HS-27A (cell line): ENCODE results near the gene PXYLP1.

Experiments used
- DNase-seq: peaks from one replicate; pipeline ENCODE4 v3.0.0-alpha.2; 2012; ENCODE audit warnings: low read depth, missing footprints

Gene PXYLP1

DNA sequence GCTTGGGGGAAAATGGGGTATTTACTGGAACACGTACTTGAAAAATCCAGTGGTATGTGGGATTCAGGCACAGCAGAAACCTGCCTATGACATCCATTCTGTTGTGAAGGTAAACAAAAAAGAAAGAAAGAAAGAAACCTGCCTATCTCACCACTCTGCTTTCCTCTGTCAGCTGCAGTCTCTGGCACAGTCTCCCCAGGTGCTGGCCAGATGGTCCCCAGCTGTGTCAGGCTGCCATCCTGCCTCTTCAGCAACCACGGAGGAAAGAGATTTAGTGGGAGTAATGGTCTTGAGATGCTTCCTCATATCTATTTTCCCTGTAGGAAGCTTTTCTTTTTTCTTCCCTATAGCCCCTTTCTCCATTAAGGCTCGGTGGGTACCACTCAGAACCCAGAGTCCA lies 2.5 kb upstream of the PXYLP1 start:
- DNase-seq: no peak

- DNase-seq: no peak
Observed at GRCh38 chr3:141230293-141230692, 1.3 kb upstream of the PXYLP1 start.

DNA sequence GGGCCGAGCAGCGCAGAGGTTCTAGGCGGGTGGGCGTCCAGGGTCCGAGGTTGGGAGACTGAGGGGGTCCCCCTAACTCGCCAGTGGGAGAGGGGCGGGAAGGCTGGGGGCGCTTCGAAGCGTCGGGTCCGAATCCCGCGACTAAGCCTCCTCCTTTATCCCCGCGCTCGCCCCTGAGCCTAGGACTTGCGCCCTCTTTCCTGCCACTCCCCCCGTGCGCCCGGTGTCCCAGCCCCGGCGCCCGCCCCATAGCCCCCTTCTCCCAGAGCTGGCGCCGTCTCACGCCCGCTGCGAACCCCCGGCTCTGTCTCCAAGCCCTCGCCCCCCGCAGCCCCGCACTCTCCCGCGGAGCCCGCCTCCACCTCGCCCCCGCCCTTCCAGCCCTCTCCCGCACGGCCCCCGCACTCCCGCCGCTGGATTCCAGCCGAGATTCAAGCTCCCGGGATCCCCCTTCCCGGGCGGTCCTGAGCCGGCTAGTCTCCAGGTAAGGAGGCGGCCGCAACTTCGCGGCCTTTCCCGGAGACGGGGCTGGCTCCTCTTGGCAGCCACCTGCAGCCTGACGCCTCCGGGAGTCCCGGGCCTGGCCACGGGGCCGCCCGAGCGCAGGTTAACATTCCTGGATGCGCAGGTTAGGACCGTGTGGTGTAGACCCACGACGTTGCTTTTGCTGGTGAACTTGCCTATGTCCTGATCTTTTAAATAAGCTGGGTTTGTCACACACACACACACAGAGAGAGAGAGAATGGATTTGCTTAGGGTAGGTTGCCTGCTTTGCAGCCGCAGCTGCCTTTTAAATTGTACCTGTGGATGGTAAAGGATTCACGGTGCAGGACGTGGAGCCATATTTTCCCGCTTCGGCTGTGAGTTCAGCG lies 563 bp downstream of the PXYLP1 start:
- DNase-seq: no peak

DNA sequence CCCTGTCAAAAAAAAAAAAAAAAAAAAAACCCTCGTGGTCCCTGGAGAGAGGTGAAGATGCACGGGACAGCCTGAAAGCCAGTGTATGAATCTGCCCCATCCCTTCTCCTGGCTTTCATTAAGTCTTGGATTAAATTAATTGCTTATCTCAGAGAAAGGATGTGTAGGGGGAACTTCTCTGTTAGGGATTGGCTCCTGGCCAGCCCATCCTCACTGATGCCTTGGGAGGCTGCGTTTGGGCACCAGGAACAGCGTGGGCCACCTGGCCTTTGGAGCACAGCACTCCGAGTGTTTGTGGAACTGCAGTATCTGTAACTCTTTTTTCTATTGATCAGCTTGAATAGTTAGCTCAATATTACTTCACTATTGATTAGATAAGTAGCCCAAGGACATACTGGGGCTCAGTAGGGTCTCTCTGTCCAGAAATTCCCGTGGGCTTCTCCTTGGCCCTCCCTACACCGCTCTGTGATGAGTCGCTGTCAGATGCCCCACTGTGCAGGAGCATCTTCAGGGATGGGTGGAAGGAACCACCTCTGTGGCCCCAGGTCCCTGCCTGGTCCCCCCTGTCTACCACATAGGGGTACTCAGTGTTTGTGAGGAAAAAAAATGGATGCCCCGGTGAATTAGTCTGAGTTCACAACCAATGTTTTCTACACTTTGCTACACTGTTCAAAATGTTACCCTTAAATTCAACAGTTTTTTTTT lies 2.0 kb downstream of the PXYLP1 start:
- DNase-seq: no peak

DNA sequence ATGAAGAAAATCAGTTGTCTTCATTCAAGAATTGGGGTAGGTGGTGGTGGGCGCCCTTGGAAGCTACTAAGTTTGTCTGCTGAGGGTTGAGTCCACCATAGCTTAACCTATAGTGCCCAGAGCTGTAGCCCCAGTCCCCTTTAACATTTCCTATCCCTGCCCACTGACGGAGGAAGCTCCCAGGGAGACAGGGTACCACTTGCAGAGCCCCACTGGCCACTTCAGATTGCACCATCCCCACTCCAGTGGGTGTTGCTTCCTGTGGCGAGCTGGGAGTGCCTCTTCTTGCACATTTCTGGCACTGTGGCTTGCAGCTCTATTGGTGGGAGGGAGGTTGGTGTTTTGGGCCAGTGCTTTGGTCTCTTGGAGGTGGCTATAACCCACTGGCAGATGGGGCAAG lies 2.7 kb downstream of the PXYLP1 start:
- DNase-seq: no peak

GRCh38 chr3:141235661-141236171 lies 4.1 kb downstream of the PXYLP1 start:
- DNase-seq: no peak

DNA sequence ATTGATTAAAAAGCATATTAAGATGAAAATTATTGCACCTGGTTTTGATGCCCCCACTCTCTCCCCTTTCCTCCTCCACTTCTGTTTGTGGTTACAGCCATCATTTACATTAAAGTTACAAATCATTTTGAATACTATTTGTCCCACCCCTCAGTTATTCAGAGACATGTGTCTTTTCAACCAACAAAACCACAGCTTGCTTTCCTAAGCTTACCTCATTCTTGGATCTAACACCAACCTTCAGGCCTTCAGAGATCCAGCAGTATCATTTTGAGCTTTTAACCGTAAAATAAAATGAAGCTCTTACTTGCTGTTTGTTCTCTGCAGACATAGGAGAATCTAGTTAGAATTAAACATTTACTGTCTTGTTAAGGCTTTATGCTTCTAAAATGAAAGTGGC lies 4.7 kb downstream of the PXYLP1 start:
- DNase-seq: no peak

GRCh38 chr3:141237701-141238521 lies 6.3 kb downstream of the PXYLP1 start:
- DNase-seq: no peak

DNA sequence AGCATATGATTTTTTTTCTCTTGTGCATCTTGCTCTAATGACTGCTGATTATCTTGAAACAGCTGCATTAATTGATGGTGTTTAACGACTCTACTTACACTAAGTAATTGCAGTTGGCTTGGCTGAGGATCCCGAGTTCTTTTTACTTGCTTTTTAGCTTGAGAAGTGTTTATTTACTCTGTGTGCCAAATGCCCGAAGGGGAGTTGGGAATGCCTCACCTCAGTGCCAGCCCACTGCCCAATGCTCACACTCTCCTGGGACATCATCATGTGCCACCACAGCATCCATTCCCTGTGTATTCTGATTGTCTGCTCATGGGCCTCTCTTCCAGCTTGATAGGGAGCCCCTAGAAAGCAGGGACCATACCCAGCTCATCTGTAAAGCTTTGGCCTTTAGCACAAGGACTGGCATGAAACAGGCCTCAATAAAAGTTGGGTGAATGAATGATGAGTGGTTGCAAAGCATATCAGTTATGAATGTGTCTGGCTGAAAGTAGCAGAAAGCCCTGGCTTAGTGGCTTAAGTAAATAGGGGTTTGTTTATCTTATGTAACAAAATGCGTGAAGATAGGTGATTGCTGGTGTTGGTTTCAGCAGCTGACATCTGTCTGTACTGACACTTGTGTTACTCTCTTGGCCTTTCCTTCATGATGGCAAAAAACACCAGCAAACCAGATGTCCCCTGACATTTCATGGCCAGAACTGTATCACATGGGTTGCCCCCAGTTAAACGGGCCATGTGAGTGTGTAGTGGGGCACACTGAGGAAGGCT lies 8.1 kb downstream of the PXYLP1 start:
- DNase-seq: no peak

DNA sequence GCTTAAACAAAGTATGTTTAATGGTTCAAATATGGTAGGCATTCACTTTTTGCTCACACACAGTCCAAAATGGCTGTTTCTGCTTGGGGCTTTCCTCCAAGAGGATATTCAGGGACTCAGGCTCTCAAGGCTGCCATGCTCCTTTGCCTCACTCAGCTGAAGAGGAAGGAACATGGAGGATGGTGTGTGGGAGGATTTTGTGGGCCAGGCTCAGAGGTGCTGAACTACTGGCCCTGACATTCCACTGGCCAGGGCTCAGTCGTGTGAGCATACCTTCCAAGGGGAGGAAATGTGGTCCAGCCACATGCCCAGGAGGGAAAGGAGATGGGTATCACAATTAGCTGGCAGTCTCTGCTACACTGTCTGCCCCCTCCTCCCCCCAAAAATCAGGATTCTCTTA lies 8.7 kb downstream of the PXYLP1 start:
- no peak for DNase-seq

- DNase-seq: no peak
Observed at GRCh38 chr3:141240687-141241615, 9.3 kb downstream of the PXYLP1 start.

GRCh38 chr3:141241616-141242376 lies 10.2 kb downstream of the PXYLP1 start:
- DNase-seq: no peak

DNA sequence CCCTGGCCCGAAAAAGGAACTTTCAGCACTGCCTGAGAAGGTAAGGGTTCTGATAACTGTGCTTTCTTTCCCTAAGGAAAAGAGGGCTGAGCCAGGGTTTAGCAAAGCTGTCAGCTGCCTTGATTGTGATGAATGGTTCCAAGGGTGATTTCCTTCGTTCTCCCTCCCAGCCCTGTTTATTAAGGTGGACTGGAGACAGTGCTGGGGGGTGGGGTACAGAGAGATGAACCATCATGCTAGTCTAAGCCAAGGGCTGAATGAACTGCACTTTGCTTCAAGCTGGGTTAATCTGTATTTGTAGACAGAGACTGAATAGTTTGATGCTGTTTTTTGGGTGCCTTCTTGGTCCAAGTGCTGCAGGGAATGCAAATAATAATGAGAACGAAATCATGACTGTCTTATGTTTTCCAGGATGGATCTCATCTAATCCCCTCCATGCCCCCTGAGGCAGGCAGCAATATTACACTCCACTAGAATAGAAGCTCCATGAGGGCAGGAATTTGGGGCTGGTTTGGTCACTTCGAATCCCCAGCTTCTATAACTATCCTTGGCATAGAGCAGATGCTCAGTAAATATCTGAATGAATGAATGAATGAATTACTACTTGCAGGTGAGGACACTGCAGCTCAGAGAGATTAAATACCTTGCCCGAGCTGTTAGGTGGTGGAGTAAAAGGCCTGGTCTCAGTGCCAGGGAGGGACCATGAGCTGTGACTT lies 10.9 kb downstream of the PXYLP1 start:
- DNase-seq: no peak

GRCh38 chr3:141243271-141243707 lies 11.7 kb downstream of the PXYLP1 start:
- DNase-seq: no peak

DNA sequence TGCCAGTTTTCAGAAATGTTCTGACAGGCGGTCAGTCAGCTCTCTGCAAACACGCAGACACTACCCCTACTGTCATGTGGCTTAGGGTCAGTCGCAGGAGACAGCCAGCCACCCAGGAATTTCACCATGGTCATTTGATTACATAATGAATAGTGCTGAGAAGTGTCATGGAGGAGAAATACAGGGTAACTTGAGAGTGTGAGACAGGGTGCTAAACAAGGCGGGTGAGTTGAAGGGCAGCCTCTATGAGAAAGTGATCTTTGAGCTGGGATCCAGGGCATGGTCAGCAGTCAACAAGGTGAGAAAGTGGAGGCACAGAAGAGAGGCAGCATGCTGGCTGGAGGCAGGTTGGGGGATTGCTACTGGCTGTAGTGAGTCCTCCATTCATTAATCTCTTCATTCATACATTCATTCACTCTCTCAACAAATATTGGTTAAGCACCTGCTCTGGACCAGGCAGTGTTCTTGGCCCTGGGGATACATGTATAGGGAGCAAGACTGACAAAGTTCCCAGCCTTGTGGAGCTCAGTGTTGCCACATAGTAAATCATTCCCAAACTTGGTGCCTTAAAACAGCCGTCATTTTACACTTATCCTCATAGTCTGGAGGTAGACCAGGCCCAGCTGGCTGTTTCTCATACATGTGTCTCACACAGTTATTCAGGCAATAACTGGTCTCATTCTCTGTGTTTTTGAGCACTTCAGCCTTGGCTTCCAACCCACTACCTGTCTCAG lies 14.8 kb downstream of the PXYLP1 start:
- no peak for DNase-seq

DNA sequence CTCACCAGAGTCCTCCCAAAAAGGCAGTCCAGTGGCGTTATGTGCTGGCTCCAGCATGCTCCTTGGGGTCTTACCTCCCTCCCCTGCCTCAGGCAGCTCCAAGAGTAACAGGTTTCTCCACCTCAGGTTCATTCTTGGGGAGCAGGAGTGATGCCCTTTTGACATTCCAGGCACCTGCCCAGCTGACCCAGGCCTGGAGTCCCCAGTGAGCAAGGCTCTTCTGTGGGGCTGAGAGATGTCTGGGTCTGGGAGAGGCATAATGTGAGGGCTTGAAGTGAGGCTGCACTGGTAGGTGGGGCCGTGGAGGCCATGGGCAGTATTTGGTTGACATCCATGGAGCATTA lies 15.3 kb downstream of the PXYLP1 start:
- DNase-seq: no peak

GRCh38 chr3:141248064-141248463 lies 16.4 kb downstream of the PXYLP1 start:
- DNase-seq: no peak

GRCh38 chr3:141249041-141249440 lies 17.4 kb downstream of the PXYLP1 start:
- DNase-seq: no peak
